ENCODE data around the gene HNRNPA0. TPM values are rescaled to one million over a fixed set of nuclear protein-coding genes. Genes with fewer than 3 reads are reported as not detected.

The HNRNPA0 gene
- total RNA-seq, 1 donor from 2014 or later, result 57.1 TPM

DNA sequence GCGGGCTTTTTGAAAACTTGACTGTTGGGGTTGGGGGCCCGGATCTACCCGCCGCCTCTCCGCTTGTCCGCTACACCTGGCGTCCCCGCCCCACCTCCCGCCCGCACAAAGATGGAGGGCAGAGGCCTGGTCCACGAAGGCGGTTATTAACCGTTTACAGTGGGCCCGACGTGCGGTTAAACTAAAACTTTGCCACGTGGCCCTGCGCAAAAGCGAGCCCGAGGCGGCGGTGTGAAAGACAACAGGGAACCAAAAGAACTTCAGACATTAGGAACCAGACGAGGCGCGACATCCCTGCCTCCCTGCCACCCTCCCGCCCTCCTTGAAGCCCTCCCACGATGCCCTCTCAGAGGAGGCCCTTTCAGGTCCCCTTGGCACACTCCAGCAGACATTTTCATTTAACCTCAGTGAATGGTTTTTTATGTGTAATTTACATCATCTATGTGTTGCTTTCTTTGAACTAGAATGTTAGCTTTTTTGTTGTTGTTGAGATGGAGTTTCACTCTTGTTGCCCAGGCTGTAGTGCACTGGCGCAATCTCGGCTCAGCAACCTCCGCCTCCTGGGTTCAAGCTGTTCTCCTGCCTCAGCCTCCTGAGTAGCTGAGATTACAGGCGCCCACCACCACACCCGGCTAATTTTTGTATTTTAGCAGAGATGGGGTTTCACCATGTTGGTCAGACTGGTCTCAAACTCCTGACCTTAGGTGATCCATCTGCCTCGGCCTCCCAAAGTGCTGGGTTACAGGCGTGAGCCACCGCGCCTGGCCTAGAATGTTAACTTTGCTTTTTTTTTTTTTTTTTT is 999 bp upstream of the HNRNPA0 start:
- H3K27me3 Mint-ChIP-seq (ENCODE audit: unreplicated experiment), result peaks cover 8% of the 10 kb centered on the region
- H3K27ac Mint-ChIP-seq (ENCODE audit: unreplicated experiment), result peak overlapping the region; percentile 89
- H3K36me3 Mint-ChIP-seq (ENCODE audit: low read depth, unreplicated experiment), result peaks cover 17% of the 10 kb centered on the region
- no peak for TF ChIP-seq CTCF (IDR thresholded peaks at IDR 0.05; ENCODE audit: unreplicated experiment)
- H3K4me3 Mint-ChIP-seq (ENCODE audit: unreplicated experiment), result peak overlapping the region; percentile 99
- no peaks in the 10 kb centered on the region for H3K9me3 Mint-ChIP-seq (ENCODE audit: unreplicated experiment)
- no peak for DNase-seq (ENCODE audit: low spot score)
- peaks cover 17% of the 10 kb centered on the region for H3K4me1 Mint-ChIP-seq (ENCODE audit: unreplicated experiment)

DNA sequence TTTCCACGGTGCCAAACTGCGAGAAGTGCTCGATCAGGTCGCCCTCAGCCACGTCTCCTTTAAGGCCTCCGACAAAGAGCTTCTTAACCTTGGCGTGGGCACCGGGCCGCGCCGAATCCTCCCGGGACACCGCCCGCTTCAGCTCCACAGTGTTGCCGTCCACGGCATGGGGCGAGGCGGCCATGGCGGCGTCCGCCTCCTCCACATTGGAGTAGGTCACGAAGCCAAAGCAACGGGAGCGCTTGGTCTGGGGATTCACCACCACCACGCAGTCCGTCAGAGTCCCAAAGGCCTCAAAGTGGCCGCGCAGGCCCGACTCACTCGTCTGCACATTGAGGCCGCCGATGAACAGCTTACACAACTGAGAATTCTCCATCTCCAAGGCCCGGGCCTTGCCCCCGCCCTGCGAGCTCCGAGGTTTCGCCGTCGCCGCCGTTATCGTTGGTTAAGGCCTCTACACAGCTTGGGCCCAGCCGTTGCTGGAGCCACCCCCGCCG is 424 bp downstream of the HNRNPA0 start:
- no peak for DNase-seq (ENCODE audit: low spot score)
- H3K27me3 Mint-ChIP-seq (ENCODE audit: unreplicated experiment), result peaks cover 8% of the 10 kb centered on the region
- no peaks in the 10 kb centered on the region for H3K9me3 Mint-ChIP-seq (ENCODE audit: unreplicated experiment)
- peak overlapping the region; percentile 100 for H3K27ac Mint-ChIP-seq (ENCODE audit: unreplicated experiment)
- no peak for TF ChIP-seq CTCF (IDR thresholded peaks at IDR 0.05; ENCODE audit: unreplicated experiment)
- peaks cover 24% of the 10 kb centered on the region for H3K4me1 Mint-ChIP-seq (ENCODE audit: unreplicated experiment)
- peak overlapping the region; percentile 99 for H3K4me3 Mint-ChIP-seq (ENCODE audit: unreplicated experiment)
- H3K36me3 Mint-ChIP-seq (ENCODE audit: low read depth, unreplicated experiment), result peaks cover 17% of the 10 kb centered on the region

DNA sequence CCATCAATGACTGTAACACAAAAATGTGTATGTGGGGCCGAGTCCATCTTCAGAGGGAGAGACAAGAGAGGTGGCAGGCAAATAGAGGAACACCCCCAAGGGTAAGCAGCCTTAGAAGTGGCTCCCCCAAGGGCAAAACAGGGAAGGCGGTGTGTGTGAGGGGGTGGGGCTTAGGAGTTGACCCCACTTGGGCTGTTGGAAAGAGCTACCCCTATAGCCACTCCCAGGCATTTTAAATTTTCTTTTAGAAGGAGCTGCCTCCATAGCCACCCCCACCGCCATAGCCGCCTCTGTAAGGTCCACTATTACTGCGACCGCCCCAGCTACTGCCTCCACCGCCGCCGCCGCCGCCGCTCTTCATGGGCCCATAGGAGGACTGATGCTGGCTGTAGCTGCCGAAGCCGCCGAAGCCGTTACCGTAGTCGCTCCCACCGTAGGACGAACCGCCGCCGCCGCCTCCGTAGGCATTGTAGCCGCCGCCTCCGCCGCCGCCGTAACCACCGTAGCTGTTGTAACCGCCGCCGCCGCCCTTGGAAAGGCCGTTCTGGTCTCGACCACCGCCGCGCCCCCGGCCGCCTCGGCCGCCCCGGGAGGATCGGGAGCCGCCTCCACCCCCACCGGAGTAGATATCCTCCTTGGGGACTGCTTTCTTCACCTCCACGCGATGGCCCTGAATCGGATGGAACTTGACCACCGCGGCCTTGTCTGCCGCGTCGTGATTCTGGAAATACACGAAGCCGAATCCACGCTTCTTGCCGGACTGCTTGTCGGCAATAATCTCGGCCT is 1.1 kb downstream of the HNRNPA0 start:
- Mint-ChIP-seq H3K4me3 (ENCODE audit: unreplicated experiment) (peak overlapping the region; percentile 99), H3K27me3 (ENCODE audit: unreplicated experiment) (peaks cover 8% of the 10 kb centered on the region), H3K9me3 (ENCODE audit: unreplicated experiment) (no peaks in the 10 kb centered on the region), H3K36me3 (ENCODE audit: low read depth, unreplicated experiment) (peaks cover 17% of the 10 kb centered on the region), H3K27ac (ENCODE audit: unreplicated experiment) (peak overlapping the region; percentile 100), H3K4me1 (ENCODE audit: unreplicated experiment) (peaks cover 24% of the 10 kb centered on the region)
- DNase-seq (ENCODE audit: low spot score), result peak; percentile 34
- TF ChIP-seq CTCF (IDR thresholded peaks at IDR 0.05; ENCODE audit: unreplicated experiment), result no peak

DNA sequence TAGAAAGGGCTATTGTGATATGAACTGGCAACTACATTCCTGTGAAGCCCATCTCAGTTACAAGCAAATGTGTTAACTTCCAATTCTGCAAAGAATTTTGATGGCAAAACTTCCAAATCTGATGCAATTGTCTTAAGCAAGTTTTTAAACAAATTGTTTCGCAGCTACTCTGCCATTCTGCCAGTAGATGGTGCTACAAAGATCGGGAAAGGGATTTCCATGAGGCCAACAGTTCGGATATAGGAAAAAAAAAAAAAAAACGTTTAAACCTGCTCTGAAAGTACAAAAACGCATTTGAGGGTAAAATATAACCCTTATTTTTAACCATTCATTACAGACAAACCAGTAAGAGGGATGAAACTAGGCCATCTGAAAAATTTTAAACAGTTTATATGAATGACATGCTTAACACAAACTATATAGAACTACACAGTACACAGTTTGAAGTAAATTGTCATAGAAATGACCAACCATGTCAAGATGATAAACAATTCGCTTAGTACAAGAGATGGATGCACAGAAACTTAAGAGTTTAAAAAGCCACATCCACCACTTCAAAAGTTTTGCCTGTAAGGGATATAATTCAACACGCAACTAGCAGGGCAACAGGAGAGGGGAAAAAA is 2.2 kb downstream of the HNRNPA0 start:
- Mint-ChIP-seq H3K9me3 (ENCODE audit: unreplicated experiment) (no peaks in the 10 kb centered on the region), H3K27ac (ENCODE audit: unreplicated experiment) (peak overlapping the region; percentile 100), H3K27me3 (ENCODE audit: unreplicated experiment) (peaks cover 8% of the 10 kb centered on the region), H3K4me1 (ENCODE audit: unreplicated experiment) (peaks cover 24% of the 10 kb centered on the region), H3K4me3 (ENCODE audit: unreplicated experiment) (peak overlapping the region; percentile 99), H3K36me3 (ENCODE audit: low read depth, unreplicated experiment) (peaks cover 17% of the 10 kb centered on the region)
- peak; percentile 66 for TF ChIP-seq CTCF (IDR thresholded peaks at IDR 0.05; ENCODE audit: unreplicated experiment)
- peak; percentile 15 for DNase-seq (ENCODE audit: low spot score)

Measured in endothelial cell (in vitro differentiated cells).